Ishikawa (cell line): ENCODE results near the gene DISP3.

ENCODE experiments used
- CEBPB ChIP-seq: IDR thresholded peaks from 2 replicates; pipeline ENCODE4 v1.6.1; 2012
- EP300 ChIP-seq: IDR thresholded peaks from 2 replicates; pipeline ENCODE4 v1.6.1; 2012; ENCODE audit warnings: borderline replicate concordance
- MAX ChIP-seq: IDR thresholded peaks from 2 replicates; pipeline ENCODE4 v1.6.1; 2012
- REST ChIP-seq: IDR thresholded peaks from 2 replicates; pipeline ENCODE4 v1.6.1; 2012; ENCODE audit warnings: low read depth, mild to moderate bottlenecking
- TAF1 ChIP-seq: IDR thresholded peaks from 2 replicates; pipeline ENCODE4 v1.6.1; 2012; ENCODE audit warnings: low read depth, mild to moderate bottlenecking
- TEAD4 ChIP-seq: IDR thresholded peaks from 2 replicates; pipeline ENCODE4 v1.6.1; 2012
- USF1 ChIP-seq: IDR thresholded peaks from 2 replicates; pipeline ENCODE4 v1.6.1; 2012
- YY1 ChIP-seq: IDR thresholded peaks from 2 replicates; pipeline ENCODE4 v1.6.1; 2012; ENCODE audit warnings: low read depth

GRCh38 chr1:11448373-11449099 is 30.4 kb upstream of the DISP3 start:
- TF ChIP-seq EP300 (no peak), MAX (no peak), YY1 (no peak), TEAD4 (no peak), REST (no peak), TAF1 (no peak), CEBPB (no peak), USF1 (no peak)
